MCF 10A (cell line): Measurements from ENCODE around the gene PXYLP1. TPM values are rescaled to one million over a fixed set of nuclear protein-coding genes. Genes with fewer than 3 reads are reported as not detected.

Source experiments
- BruUV-seq: library from RNA; stranded (reverse); fragments of 400-500 nt; replicated peaks from 2 replicates; lab custom pipeline; 2021; lab: Mats Ljungman, UMichigan
- CTCF ChIA-PET: fragments of 300-600 bp; sonication (Branson Sonifier 250); formaldehyde crosslinking; extraction: SDS; loops from one replicate; lab custom pipeline; 2021; ENCODE audit warnings: antibody characterized with exemption, inconsistent platforms; lab: Yijun Ruan, JAX
- POLR2A ChIA-PET: fragments of 300-600, 350-650 bp; sonication (Branson Sonifier 250); formaldehyde crosslinking; extraction: SDS; loops from one replicate; lab custom pipeline; 2020; ENCODE audit warnings: antibody characterized with exemption, inconsistent platforms; lab: Yijun Ruan, JAX
- DNase-seq: peaks from one replicate; pipeline ENCODE4 v3.0.0-alpha.2; 2018; ENCODE audit not compliant: unreplicated experiment
- H3K27ac Mint-ChIP-seq: one replicate; pipeline ENCODE4 v1.8.0; 2022; ENCODE audit warnings: mild to moderate bottlenecking, low read depth, mixed read lengths; ENCODE audit not compliant: unreplicated experiment
- H3K27me3 Mint-ChIP-seq: one replicate; pipeline ENCODE4 v1.8.0; 2022; ENCODE audit warnings: mixed read lengths; ENCODE audit not compliant: insufficient read depth, unreplicated experiment
- H3K36me3 Mint-ChIP-seq: one replicate; pipeline ENCODE4 v1.8.0; 2022; ENCODE audit warnings: mild to moderate bottlenecking, moderate library complexity, mixed read lengths; ENCODE audit not compliant: insufficient read depth, unreplicated experiment
- H3K4me1 Mint-ChIP-seq: one replicate; pipeline ENCODE4 v1.8.0; 2022; ENCODE audit warnings: mixed read lengths; ENCODE audit not compliant: insufficient read depth, unreplicated experiment
- H3K4me3 Mint-ChIP-seq: one replicate; pipeline ENCODE4 v1.8.0; 2022; ENCODE audit warnings: mild to moderate bottlenecking, moderate library complexity, mixed read lengths; ENCODE audit not compliant: unreplicated experiment
- H3K9me3 Mint-ChIP-seq: one replicate; pipeline ENCODE4 v1.8.0; 2022; ENCODE audit warnings: mixed read lengths; ENCODE audit not compliant: unreplicated experiment
- CTCF ChIP-seq: fragments of 200-600 bp; IDR thresholded peaks from one replicate; pipeline ENCODE4 v1.8.0; 2022; ENCODE audit warnings: antibody characterized with exemption, mild to moderate bottlenecking; ENCODE audit not compliant: unreplicated experiment
- intact Hi-C: fragments of 100-400 bp; cut with micrococcal nuclease; formaldehyde crosslinking; loops from 2 replicates; pipeline ENCODE4 v1.14.1; 2022
- total RNA-seq: library from RNA; stranded (reverse); gene quantifications from 2 replicates; pipeline ENCODE4 v1.2.3, GENCODE V29; 2022

Gene PXYLP1
- total RNA-seq, 1 experiment from 2014 or later: 2.1 TPM

- intact Hi-C loops: no loop called here
- ChIA-PET CTCF (interaction anchor here (0.9 to 2.3 kb wide), 3 partner anchors 16 to 55 kb away, joined by 3 to 7 read pairs (median 5); partner anchors contain the start of gene PXYLP1), POLR2A (interaction anchor here (1.6 kb wide), 1 partner anchor 25 kb away, joined by 3 read pairs; no protein-coding TSS in a partner anchor)
- H3K27ac Mint-ChIP-seq: no peak overlapping the region
- no peak for DNase-seq
- no peak overlapping the region for H3K4me3 Mint-ChIP-seq
- BruUV-seq: no TSS peak
- H3K4me1 Mint-ChIP-seq: no peaks in the 10 kb centered on the region
- no peaks in the 10 kb centered on the region for H3K36me3 Mint-ChIP-seq
- TF ChIP-seq CTCF: no peak
- no peaks in the 10 kb centered on the region for H3K9me3 Mint-ChIP-seq
- no peaks in the 10 kb centered on the region for H3K27me3 Mint-ChIP-seq
Measured at GRCh38 chr3:141286856-141287255, 55.2 kb downstream of the PXYLP1 start.

- ChIA-PET CTCF (interaction anchor here (0.6 to 1.7 kb wide), 3 partner anchors 14 to 56 kb away, joined by 3 to 7 read pairs (median 3); partner anchors contain the start of gene PXYLP1), POLR2A (interaction anchor here (1.6 kb wide), 1 partner anchor 25 kb away, joined by 3 read pairs; no protein-coding TSS in a partner anchor)
- no peak for TF ChIP-seq CTCF
- H3K9me3 Mint-ChIP-seq: no peaks in the 10 kb centered on the region
- DNase-seq: no peak
- H3K4me1 Mint-ChIP-seq: no peaks in the 10 kb centered on the region
- H3K4me3 Mint-ChIP-seq: no peak overlapping the region
- peaks cover 1% of the 10 kb centered on the region for H3K36me3 Mint-ChIP-seq
- no peak overlapping the region for H3K27ac Mint-ChIP-seq
- H3K27me3 Mint-ChIP-seq: no peaks in the 10 kb centered on the region
- intact Hi-C loops: no loop called here
- BruUV-seq: no TSS peak
Measured at GRCh38 chr3:141287326-141287725, 55.7 kb downstream of the PXYLP1 start.

GRCh38 chr3:141288336-141288990, 56.8 kb downstream of the PXYLP1 start:
- Mint-ChIP-seq H3K4me3 (no peak overlapping the region), H3K27me3 (no peaks in the 10 kb centered on the region), H3K27ac (no peak overlapping the region), H3K4me1 (no peaks in the 10 kb centered on the region), H3K36me3 (peaks cover 5% of the 10 kb centered on the region), H3K9me3 (no peaks in the 10 kb centered on the region)
- DNase-seq: no peak
- POLR2A ChIA-PET: no interaction called here
- intact Hi-C loops: no loop called here
- BruUV-seq: no TSS peak
- CTCF ChIA-PET: interaction anchor here (0.9 to 5.3 kb wide), 3 partner anchors 9 to 37 kb away, joined by 4 to 22 read pairs (median 4); no protein-coding TSS in a partner anchor
- no peak for TF ChIP-seq CTCF

DNA sequence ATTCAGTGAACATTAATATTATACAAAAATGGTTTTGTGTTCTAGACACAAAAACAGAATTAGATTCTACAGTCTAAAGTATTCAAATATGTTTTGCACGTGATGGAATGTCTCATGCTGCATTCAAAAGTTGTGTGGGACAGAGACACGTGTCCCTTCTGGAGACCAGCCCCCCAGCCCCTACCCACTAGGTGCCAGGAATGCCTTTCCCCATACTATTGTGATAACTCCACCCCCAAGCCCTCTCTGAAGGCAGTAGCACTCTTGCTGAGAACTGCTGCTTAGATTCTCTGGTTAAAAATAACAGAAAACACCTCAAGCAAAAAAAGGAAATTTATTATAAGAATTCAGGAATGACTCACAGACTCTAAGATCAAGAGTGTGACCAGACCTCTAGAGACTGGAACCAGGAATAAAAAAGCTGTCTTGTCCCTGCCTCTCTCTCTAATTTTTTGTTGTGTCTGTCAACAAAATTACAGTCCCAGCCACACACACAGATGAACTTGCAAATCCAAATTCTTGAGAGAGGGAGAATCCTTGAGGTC, 57.7 kb downstream of the PXYLP1 start:
- H3K9me3 Mint-ChIP-seq: no peaks in the 10 kb centered on the region
- DNase-seq: no peak
- ChIA-PET POLR2A (no interaction called here), CTCF (interaction anchor here (0.9 to 5.3 kb wide), 3 partner anchors 10 to 37 kb away, joined by 4 to 22 read pairs (median 4); no protein-coding TSS in a partner anchor)
- no TSS peak for BruUV-seq
- no peak for TF ChIP-seq CTCF
- H3K4me1 Mint-ChIP-seq: no peaks in the 10 kb centered on the region
- peaks cover 5% of the 10 kb centered on the region for H3K36me3 Mint-ChIP-seq
- intact Hi-C loops: no loop called here
- H3K27ac Mint-ChIP-seq: no peak overlapping the region
- H3K4me3 Mint-ChIP-seq: no peak overlapping the region
- no peaks in the 10 kb centered on the region for H3K27me3 Mint-ChIP-seq
